ENCODE measurements around the gene MRPL36. TPM values are rescaled to one million over a fixed set of nuclear protein-coding genes. Genes with fewer than 3 reads are reported as not detected.
"Not testable (repeated sequence)": the region's sequence is repeated elsewhere in the genome, so short reads cannot be mapped to it uniquely, and the experiment has no call there.

MRPL36 gene
- total RNA-seq, 1 experiment from 2014 or later, result 116 TPM

DNA sequence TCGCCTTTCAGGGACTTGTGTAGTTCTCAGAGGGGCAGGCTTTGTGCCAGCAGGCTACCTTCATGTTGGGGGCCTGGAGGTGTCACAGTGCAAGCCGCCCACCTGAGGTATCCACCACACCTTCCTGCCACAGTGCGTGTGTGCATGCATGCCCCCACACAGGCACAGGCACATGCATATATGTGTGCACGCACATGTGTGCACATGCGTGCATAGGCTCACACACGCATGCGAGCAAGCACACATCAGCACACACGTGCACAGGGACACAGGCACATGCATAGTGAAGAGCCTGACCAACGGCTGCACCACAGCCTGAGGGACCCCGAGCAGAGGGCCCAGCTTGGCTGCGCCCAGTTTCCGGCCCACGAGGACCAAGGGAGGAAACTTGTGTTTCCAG lies 46.9 kb upstream of the MRPL36 start:
- Histone ChIP-seq H3F3A (ENCODE audit: low read length, unreplicated experiment) (no peaks in the 10 kb centered on the region), H3K9me3 (ENCODE audit: low read length) (no peaks in the 10 kb centered on the region), H3K27ac (ENCODE audit: low read length) (no peak overlapping the region), H3K27me3 (ENCODE audit: low read length) (0 out of 2 replicates have a peak, but pooled peaks cover 9% of the 10 kb centered on the region), H2AFZ (ENCODE audit: low read length) (no peak overlapping the region), H3K9me2 (replicated peaks; ENCODE audit: low read length) (no peaks in the 10 kb centered on the region), H3K4me3 (ENCODE audit: low read length) (no peak overlapping the region), H3K36me3 (ENCODE audit: low read depth, low read length) (no peaks in the 10 kb centered on the region), H3K4me2 (ENCODE audit: low read length) (no peak overlapping the region), H3K4me1 (ENCODE audit: insufficient read depth, low read length) (no peaks in the 10 kb centered on the region), H3K9ac (ENCODE audit: low read length) (no peak overlapping the region), H4K20me1 (ENCODE audit: low read length) (no peaks in the 10 kb centered on the region), H3K79me2 (ENCODE audit: low read length) (no peaks in the 10 kb centered on the region)
- TF ChIP-seq EZH2 (IDR thresholded peaks at IDR 0.05; ENCODE audit: low read length, unreplicated experiment) (no peak), EZH2phosphoT487 (IDR thresholded peaks at IDR 0.05; ENCODE audit: borderline replicate concordance, low read length) (no peak)
- no TSS peak for BruUV-seq (replicated peaks)
- intact Hi-C loops (cut with micrococcal nuclease), result no loop called here
- DNase-seq (no peak), ATAC-seq (no peak)
- POLR2A ChIA-PET (ENCODE audit: unreplicated experiment), result no interaction called here
- CTCF ChIA-PET, result no interaction called here

DNA sequence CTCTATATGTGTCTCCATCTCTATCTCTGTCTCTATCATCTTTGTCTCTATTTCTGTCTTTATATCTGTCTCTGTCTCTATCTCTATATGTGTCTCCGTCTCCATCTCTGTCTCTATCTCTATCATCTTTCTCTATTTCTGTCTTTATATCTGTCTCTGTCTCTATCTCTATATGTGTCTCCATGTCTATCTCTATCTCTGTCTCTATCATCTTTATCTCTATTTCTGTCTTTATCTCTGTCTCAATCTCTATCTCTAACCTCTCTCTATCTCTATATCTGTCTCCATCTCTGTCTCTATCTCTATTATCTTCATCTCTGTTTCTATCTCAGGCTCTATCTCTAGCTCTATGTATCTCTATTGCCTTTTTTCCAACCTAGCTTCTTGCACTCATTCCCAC lies 46.1 kb upstream of the MRPL36 start:
- BruUV-seq (replicated peaks), result no TSS peak
- Histone ChIP-seq H3K4me2 (ENCODE audit: low read length) (no peak overlapping the region), H3K79me2 (ENCODE audit: low read length) (no peaks in the 10 kb centered on the region), H3K4me1 (ENCODE audit: insufficient read depth, low read length) (no peaks in the 10 kb centered on the region), H3K36me3 (ENCODE audit: low read depth, low read length) (no peaks in the 10 kb centered on the region), H3F3A (ENCODE audit: low read length, unreplicated experiment) (no peaks in the 10 kb centered on the region), H3K9me3 (ENCODE audit: low read length) (no peaks in the 10 kb centered on the region), H3K4me3 (ENCODE audit: low read length) (no peak overlapping the region), H3K27me3 (ENCODE audit: low read length) (0 out of 2 replicates have a peak, but pooled peaks cover 7% of the 10 kb centered on the region), H4K20me1 (ENCODE audit: low read length) (no peaks in the 10 kb centered on the region), H3K27ac (ENCODE audit: low read length) (no peak overlapping the region), H2AFZ (ENCODE audit: low read length) (no peak overlapping the region), H3K9me2 (replicated peaks; ENCODE audit: low read length) (no peaks in the 10 kb centered on the region), H3K9ac (ENCODE audit: low read length) (no peak overlapping the region)
- DNase-seq (no peak), ATAC-seq (no peak)
- ChIA-PET POLR2A (ENCODE audit: unreplicated experiment) (no interaction called here), CTCF (no interaction called here)
- TF ChIP-seq, protein P1, sequence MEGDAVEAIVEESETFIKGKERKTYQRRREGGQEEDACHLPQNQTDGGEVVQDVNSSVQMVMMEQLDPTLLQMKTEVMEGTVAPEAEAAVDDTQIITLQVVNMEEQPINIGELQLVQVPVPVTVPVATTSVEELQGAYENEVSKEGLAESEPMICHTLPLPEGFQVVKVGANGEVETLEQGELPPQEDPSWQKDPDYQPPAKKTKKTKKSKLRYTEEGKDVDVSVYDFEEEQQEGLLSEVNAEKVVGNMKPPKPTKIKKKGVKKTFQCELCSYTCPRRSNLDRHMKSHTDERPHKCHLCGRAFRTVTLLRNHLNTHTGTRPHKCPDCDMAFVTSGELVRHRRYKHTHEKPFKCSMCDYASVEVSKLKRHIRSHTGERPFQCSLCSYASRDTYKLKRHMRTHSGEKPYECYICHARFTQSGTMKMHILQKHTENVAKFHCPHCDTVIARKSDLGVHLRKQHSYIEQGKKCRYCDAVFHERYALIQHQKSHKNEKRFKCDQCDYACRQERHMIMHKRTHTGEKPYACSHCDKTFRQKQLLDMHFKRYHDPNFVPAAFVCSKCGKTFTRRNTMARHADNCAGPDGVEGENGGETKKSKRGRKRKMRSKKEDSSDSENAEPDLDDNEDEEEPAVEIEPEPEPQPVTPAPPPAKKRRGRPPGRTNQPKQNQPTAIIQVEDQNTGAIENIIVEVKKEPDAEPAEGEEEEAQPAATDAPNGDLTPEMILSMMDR (conservative IDR thresholded peaks at IDR 0.05; ENCODE audit: low read depth, low read length), result no peak
- no peak for TF ChIP-seq EZH2phosphoT487 (IDR thresholded peaks at IDR 0.05; ENCODE audit: borderline replicate concordance, low read length)
- TF ChIP-seq EZH2 (IDR thresholded peaks at IDR 0.05; ENCODE audit: low read length, unreplicated experiment), result no peak
- intact Hi-C loops (cut with micrococcal nuclease), result no loop called here

DNA sequence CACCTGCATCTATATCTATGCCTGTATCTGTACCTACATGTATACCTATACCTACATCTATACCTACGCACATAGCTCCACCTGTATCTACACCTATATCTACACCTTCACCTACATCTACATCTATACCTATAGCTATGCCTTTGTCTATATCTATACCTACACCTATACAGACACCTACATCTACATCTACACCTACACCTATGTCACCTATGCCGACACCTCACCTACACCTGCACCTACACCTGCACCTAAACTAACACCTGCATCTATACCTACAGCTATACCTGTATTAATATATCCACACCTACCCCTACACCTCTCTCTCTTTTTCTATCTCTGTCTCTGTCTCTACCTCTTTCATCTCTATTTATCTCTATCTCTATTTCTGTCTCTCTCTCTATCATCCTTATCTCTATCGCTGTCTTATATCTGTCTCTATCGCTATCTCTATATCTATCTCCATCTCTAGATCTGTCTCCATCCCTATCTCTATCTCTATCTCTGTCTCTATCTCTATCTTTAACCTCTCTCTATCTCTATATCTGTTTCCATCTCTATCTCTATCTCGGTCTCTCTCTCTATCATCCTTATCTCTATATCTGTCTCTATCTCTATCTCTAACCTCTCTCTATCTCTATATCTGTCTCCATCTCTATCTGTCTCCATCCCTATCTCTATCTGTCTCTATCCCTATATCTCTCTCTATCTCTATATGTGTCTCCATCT lies 45.2 kb upstream of the MRPL36 start:
- ChIA-PET POLR2A (ENCODE audit: unreplicated experiment) (no interaction called here), CTCF (no interaction called here)
- H3K9me2 ChIP-seq (replicated peaks; ENCODE audit: low read length), result no peaks in the 10 kb centered on the region
- H4K20me1 ChIP-seq (ENCODE audit: low read length), result no peaks in the 10 kb centered on the region
- H3K36me3 ChIP-seq (ENCODE audit: low read depth, low read length), result no peaks in the 10 kb centered on the region
- ATAC-seq, result no peak
- no TSS peak for BruUV-seq (replicated peaks)
- no peak overlapping the region for H2AFZ ChIP-seq (ENCODE audit: low read length)
- H3K4me3 ChIP-seq (ENCODE audit: low read length), result no peak overlapping the region
- no peak overlapping the region for H3K4me2 ChIP-seq (ENCODE audit: low read length)
- no peaks in the 10 kb centered on the region for H3F3A ChIP-seq (ENCODE audit: low read length, unreplicated experiment)
- H3K79me2 ChIP-seq (ENCODE audit: low read length), result no peaks in the 10 kb centered on the region
- TF ChIP-seq EZH2phosphoT487 (IDR thresholded peaks at IDR 0.05; ENCODE audit: borderline replicate concordance, low read length) (no peak), EZH2 (IDR thresholded peaks at IDR 0.05; ENCODE audit: low read length, unreplicated experiment) (no peak)
- TF ChIP-seq, protein P1 (conservative IDR thresholded peaks at IDR 0.05; ENCODE audit: low read depth, low read length), result no peak
- H3K9ac ChIP-seq (ENCODE audit: low read length), result no peak overlapping the region
- no peaks in the 10 kb centered on the region for H3K27me3 ChIP-seq (ENCODE audit: low read length)
- no peaks in the 10 kb centered on the region for H3K4me1 ChIP-seq (ENCODE audit: insufficient read depth, low read length)
- DNase-seq, result no peak
- H3K9me3 ChIP-seq (ENCODE audit: low read length), result no peaks in the 10 kb centered on the region
- no peak overlapping the region for H3K27ac ChIP-seq (ENCODE audit: low read length)
- intact Hi-C loops (cut with micrococcal nuclease), result no loop called here

DNA sequence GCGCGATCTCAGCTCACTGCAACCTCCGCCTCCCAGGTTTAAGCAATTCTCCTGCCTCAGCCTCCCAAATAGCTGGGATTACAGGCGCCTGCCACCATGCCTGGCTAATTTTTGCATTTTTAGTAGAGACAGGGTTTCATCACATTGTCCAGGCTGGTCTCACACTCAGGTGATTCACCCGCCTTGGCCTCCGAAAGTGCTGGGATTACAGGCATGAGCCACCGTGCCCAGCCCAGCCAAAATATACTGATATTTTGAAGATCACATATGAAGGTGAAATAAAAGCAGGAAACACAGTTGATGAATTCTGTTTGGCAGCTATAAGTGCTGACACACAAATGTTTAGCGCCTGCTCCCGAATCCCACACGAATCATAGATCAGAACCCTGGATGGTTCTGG lies 44.1 kb upstream of the MRPL36 start:
- DNase-seq; POLR2A ChIA-PET (ENCODE audit: unreplicated experiment); H3K36me3 ChIP-seq (ENCODE audit: low read depth, low read length); H3K4me3 ChIP-seq (ENCODE audit: low read length); H2AFZ ChIP-seq (ENCODE audit: low read length); H3K27me3 ChIP-seq (ENCODE audit: low read length); H3K4me1 ChIP-seq (ENCODE audit: insufficient read depth, low read length); CTCF ChIA-PET; intact Hi-C loops (cut with micrococcal nuclease); H3F3A ChIP-seq (ENCODE audit: low read length, unreplicated experiment); H3K9me3 ChIP-seq (ENCODE audit: low read length); H3K79me2 ChIP-seq (ENCODE audit: low read length); H3K9me2 ChIP-seq (replicated peaks; ENCODE audit: low read length); H4K20me1 ChIP-seq (ENCODE audit: low read length); H3K9ac ChIP-seq (ENCODE audit: low read length); ATAC-seq; BruUV-seq (replicated peaks); H3K27ac ChIP-seq (ENCODE audit: low read length); H3K4me2 ChIP-seq (ENCODE audit: low read length): not testable (repeated sequence)
